AG04450 (cell line): ENCODE measurements around the gene CHST2. TPM values are rescaled to one million over a fixed set of nuclear protein-coding genes. Genes with fewer than 3 reads are reported as not detected.

ENCODE experiments used
- CTCF ChIA-PET: fragments of 300-600, 350-600 bp; formaldehyde crosslinking; extraction: SDS; loops from one replicate; lab custom pipeline; 2022; ENCODE audit warnings: antibody characterized with exemption, inconsistent platforms; lab: Charles Lee
- POLR2A ChIA-PET: fragments of 350-600 bp; formaldehyde crosslinking; extraction: SDS; loops from one replicate; lab custom pipeline; 2021; ENCODE audit warnings: antibody characterized with exemption, inconsistent platforms; lab: Yijun Ruan, JAX
- DNase-seq: peaks from one replicate; pipeline ENCODE4 v3.0.0-alpha.2; 2011; ENCODE audit warnings: low read depth, low spot score
- H3K27ac ChIP-seq: one replicate; pipeline ENCODE4 v1.5.1; 2012; ENCODE audit warnings: low read depth, low read length, control low read depth
- H3K27me3 ChIP-seq: one replicate; pipeline ENCODE4 v1.6.0; 2012; ENCODE audit warnings: low read length; ENCODE audit not compliant: control insufficient read depth, insufficient read depth
- H3K4me3 ChIP-seq: 2 replicates; pipeline ENCODE4 v1.5.1; 2011; ENCODE audit warnings: mild to moderate bottlenecking, low read depth, low read length, control low read depth
- H3K9me3 ChIP-seq: 2 replicates; pipeline ENCODE4 v1.5.1; 2012; ENCODE audit warnings: low read length; ENCODE audit not compliant: control insufficient read depth, insufficient read depth
- CTCF ChIP-seq: IDR thresholded peaks from 2 replicates; pipeline ENCODE4 v1.5.1; 2011; ENCODE audit warnings: low read depth, low read length, control low read depth, inconsistent platforms
- polyA plus RNA-seq: library from polyadenylated mRNA; depleted of rRNA; stranded (reverse); fragments of >200 nt; gene quantifications from 2 replicates; pipeline ENCODE4 v1.2.3, GENCODE V29; 2011

CHST2 gene
- polyA plus RNA-seq, 1 experiment, result 0.26 TPM

GRCh38 chr3:143090976-143091837, 28.4 kb upstream of the CHST2 start:
- no peak for DNase-seq
- CTCF ChIA-PET, result no interaction called here
- Histone ChIP-seq H3K9me3 (peaks cover 2% of the 10 kb centered on the region; the same call in 1 of the 2 replicates), H3K27me3 (peaks cover 3% of the 10 kb centered on the region), H3K4me3 (no peak overlapping the region), H3K27ac (no peak overlapping the region)
- POLR2A ChIA-PET, result no interaction called here
- TF ChIP-seq CTCF, result no peak

- H3K27ac ChIP-seq, result no peak overlapping the region
- H3K9me3 ChIP-seq, result peaks cover 2% of the 10 kb centered on the region; the same call in 1 of the 2 replicates
- no peak for DNase-seq
- ChIA-PET CTCF (interaction anchor here (0.8 kb wide), 1 partner anchor 50 kb away, joined by 4 read pairs; no protein-coding TSS in a partner anchor), POLR2A (no interaction called here)
- H3K4me3 ChIP-seq, result no peak overlapping the region
- no peak for TF ChIP-seq CTCF
- H3K27me3 ChIP-seq, result peaks cover 4% of the 10 kb centered on the region
These were observed 27.4 kb upstream of the CHST2 start for GRCh38 chr3:143092191-143092590.

- DNase-seq, result no peak
- no peak for TF ChIP-seq CTCF
- peaks cover 2% of the 10 kb centered on the region; the same call in 1 of the 2 replicates for H3K9me3 ChIP-seq
- no peak overlapping the region for H3K4me3 ChIP-seq
- H3K27ac ChIP-seq, result no peak overlapping the region
- peaks cover 2% of the 10 kb centered on the region for H3K27me3 ChIP-seq
- ChIA-PET CTCF (interaction anchor here (1.1 kb wide), 1 partner anchor 13 kb away, joined by 3 read pairs; no protein-coding TSS in a partner anchor), POLR2A (no interaction called here)
These were observed 23.8 kb upstream of the CHST2 start for GRCh38 chr3:143095813-143096212.

- DNase-seq, result no peak
- Histone ChIP-seq H3K27ac (no peak overlapping the region), H3K4me3 (no peak overlapping the region), H3K27me3 (peaks cover 2% of the 10 kb centered on the region), H3K9me3 (peaks cover 2% of the 10 kb centered on the region; the same call in 1 of the 2 replicates)
- no peak for TF ChIP-seq CTCF
- ChIA-PET CTCF (interaction anchor here (0.7 kb wide), 1 partner anchor 21 kb away, joined by 3 read pairs; no protein-coding TSS in a partner anchor), POLR2A (no interaction called here)
These were observed 21.4 kb upstream of the CHST2 start for GRCh38 chr3:143098032-143098764.

- Histone ChIP-seq H3K4me3 (no peak overlapping the region), H3K9me3 (peaks cover 4% of the 10 kb centered on the region), H3K27me3 (peaks cover 2% of the 10 kb centered on the region), H3K27ac (no peak overlapping the region)
- ChIA-PET POLR2A (no interaction called here), CTCF (no interaction called here)
- TF ChIP-seq CTCF, result no peak
- no peak for DNase-seq
These were observed 20.4 kb upstream of the CHST2 start for GRCh38 chr3:143099210-143099609.
